Suprapubic skin (tissue), 4 donors: ENCODE data around the gene POU5F1. TPM values are rescaled to one million over a fixed set of nuclear protein-coding genes. Genes with fewer than 3 reads are reported as not detected.
"Not testable (repeated sequence)": the region's sequence is repeated elsewhere in the genome, so short reads cannot be mapped to it uniquely, and the experiment has no call there.

Experiments used
- DNase-seq, 2 donors: peaks; one replicate each; pipeline ENCODE4 v3.0.0-alpha.2; 2019; ENCODE audit warnings: low spot score in 2 of 2
- H3K27ac ChIP-seq: fragments of 200-600 bp; sonication (generic); one replicate; pipeline ENCODE4 v1.5.1; 2019
- H3K27me3 ChIP-seq: fragments of 200-600 bp; sonication (generic); one replicate; pipeline ENCODE4 v1.5.1; 2019
- H3K36me3 ChIP-seq: fragments of 200-600 bp; sonication (generic); one replicate; pipeline ENCODE4 v1.5.1; 2019
- H3K4me1 ChIP-seq: fragments of 200-600 bp; sonication (generic); one replicate; pipeline ENCODE4 v1.5.1; 2019
- H3K4me3 ChIP-seq: fragments of 200-600 bp; sonication (generic); one replicate; pipeline ENCODE4 v1.5.1; 2019; ENCODE audit warnings: mild to moderate bottlenecking
- H3K9me3 ChIP-seq: fragments of 200-600 bp; sonication (generic); one replicate; pipeline ENCODE4 v1.5.1; 2019
- EP300 ChIP-seq: sonication (generic); formaldehyde crosslinking; IDR thresholded peaks from one replicate; pipeline ENCODE4 v1.6.1; 2017; ENCODE audit warnings: antibody characterized with exemption
- POLR2A ChIP-seq, 2 donors: fragments of 450-650 bp; IDR thresholded peaks; one replicate each; pipeline ENCODE4 v1.6.1; 2017; ENCODE audit warnings: antibody characterized with exemption in 2 of 2, mild to moderate bottlenecking in 2 of 2, moderate library complexity in 2 of 2
- POLR2AphosphoS5 ChIP-seq, 3 donors: sonication (generic); formaldehyde crosslinking; IDR thresholded peaks; one replicate each; pipeline ENCODE4 v1.6.1; 2017; ENCODE audit warnings: antibody characterized with exemption in 3 of 3
- WGBS: methylation state at CpG from one replicate; pipeline ENCODE4 v1.1.5; 2018; 5-methylcytosine and 5-hydroxymethylcytosine counted together
- total RNA-seq, 4 donors: library from RNA; depleted of rRNA; stranded (reverse); fragments of >200 nt; gene quantifications; one replicate each; pipeline ENCODE4 v1.1.0, GENCODE V29; 2016
- TF ChIP-seq, protein P1 (sequence below), 2 donors: fragments of 200-600 bp in 1 of 2; fragments of 450-650 bp in 1 of 2; sonication (generic) in 1 of 2; IDR thresholded peaks; one replicate each; pipeline ENCODE4 v1.5.1; 2016 to 2019; ENCODE audit warnings: antibody characterized with exemption in 2 of 2, mild to moderate bottlenecking in 1 of 2, moderate library complexity in 1 of 2

The POU5F1 gene
- total RNA-seq, 4 donors from 2014 or later, result 0.85 to 13.0 (median 7.7) TPM

DNA sequence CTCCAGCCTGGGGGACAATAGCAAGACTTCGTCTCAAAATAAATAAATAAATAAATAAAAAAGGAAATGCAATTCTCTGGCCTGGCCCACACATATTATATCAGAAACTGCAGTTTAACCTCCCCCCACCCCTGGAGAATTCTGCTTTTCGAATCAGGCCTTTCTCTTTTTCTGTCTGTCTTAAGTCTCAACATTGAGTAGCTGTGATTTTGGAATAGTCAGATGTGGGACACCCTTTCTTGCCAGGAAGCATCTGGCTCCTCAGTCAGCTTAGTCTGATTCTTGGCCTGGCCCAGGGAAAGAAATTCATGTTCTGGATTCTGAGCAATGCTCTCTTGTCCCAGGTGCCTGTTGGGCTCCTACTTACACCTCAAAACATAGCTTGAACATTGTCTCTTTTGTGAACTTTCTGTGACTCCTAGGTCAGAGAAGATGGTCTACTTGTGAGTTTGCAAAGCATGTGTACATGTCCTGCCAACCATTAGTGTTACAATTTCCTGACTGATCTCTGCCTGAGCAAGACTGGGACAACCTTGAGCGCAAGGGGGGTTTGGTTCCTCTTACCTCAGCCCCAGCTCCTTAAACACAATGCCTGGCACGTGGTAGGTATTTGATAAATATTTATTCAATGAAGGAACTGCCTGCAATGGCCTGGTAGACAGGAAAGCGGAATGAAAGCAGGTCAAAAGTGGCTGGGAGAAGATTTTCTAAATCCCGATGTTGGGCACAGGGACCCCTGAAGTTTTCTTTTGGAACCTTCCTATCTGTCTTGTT lies 23.8 kb upstream of the POU5F1 start:
- TF ChIP-seq, protein P1, sequence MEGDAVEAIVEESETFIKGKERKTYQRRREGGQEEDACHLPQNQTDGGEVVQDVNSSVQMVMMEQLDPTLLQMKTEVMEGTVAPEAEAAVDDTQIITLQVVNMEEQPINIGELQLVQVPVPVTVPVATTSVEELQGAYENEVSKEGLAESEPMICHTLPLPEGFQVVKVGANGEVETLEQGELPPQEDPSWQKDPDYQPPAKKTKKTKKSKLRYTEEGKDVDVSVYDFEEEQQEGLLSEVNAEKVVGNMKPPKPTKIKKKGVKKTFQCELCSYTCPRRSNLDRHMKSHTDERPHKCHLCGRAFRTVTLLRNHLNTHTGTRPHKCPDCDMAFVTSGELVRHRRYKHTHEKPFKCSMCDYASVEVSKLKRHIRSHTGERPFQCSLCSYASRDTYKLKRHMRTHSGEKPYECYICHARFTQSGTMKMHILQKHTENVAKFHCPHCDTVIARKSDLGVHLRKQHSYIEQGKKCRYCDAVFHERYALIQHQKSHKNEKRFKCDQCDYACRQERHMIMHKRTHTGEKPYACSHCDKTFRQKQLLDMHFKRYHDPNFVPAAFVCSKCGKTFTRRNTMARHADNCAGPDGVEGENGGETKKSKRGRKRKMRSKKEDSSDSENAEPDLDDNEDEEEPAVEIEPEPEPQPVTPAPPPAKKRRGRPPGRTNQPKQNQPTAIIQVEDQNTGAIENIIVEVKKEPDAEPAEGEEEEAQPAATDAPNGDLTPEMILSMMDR (IDR thresholded peaks at IDR 0.05), result no peak
- no peak for DNase-seq
- no peaks in the 10 kb centered on the region for H3K9me3 ChIP-seq
- peaks cover 11% of the 10 kb centered on the region for H3K4me1 ChIP-seq
- H3K27me3 ChIP-seq, result no peaks in the 10 kb centered on the region
- H3K36me3 ChIP-seq, result no peaks in the 10 kb centered on the region
- 79% methylated on average over 6 of the region's 6 CpGs for WGBS
- H3K27ac ChIP-seq, result no peak overlapping the region
- H3K4me3 ChIP-seq, result no peak overlapping the region

DNA sequence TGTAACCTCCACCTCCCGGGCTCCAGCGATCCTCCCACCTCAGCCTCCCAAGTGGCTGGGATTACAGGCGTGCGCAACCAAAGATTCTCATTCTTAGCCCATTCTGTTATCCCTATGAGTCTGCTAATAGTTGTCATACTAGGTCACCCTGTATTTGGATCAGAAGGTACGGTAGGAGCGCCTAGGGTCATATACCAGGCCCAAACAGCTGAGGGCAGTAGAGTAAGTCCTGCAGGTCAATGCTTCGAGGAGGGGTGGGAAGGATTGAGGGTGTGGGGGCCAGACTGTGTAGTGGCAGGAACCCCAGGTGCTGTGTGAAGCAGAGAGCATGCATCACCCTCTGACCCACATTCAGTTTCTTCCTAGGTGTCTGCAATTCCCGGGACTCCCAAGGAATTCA lies 22.7 kb upstream of the POU5F1 start:
- Histone ChIP-seq H3K27ac (no peak overlapping the region), H3K4me3 (no peak overlapping the region)
- 67% methylated on average over 8 of the region's 8 CpGs for WGBS

DNA sequence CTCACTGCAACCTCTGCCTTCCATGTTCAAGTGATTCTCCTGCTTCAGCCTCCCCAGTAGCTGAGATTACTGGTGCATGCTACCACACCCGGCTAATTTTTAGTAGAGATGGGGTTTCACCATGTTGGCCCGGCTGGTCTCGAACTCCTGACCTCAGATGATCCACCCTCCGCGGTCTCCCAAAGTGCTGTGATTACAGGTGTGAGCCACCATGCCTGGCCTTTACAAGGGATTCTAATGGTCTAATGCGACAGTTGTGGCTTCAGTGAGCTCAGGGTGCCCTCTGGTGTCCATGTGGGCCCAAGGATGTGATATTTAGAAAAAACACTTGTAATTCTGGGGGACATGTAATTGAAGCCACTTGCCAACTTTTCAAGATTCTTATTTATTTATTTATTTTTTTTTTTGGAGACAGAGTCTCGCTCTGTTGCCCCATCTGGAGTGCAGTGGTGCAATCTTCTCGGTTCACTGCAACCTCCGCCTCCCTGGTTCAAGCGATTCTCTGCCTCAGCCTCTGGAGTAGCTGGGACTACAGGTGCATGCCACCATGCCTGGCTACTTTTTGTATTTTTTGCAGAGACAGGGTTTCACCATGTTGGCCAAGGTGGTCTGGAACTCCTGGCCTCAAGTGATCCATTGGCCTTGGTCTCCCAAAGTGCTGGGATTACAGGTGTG lies 22.1 kb upstream of the POU5F1 start:
- H3K27ac ChIP-seq, H3K9me3 ChIP-seq, H3K36me3 ChIP-seq, H3K4me1 ChIP-seq, H3K27me3 ChIP-seq, DNase-seq, H3K4me3 ChIP-seq: not testable (repeated sequence)
- TF ChIP-seq, protein P1 (IDR thresholded peaks at IDR 0.05), result peak; percentile 40 to 56
- 64% methylated on average over 10 of the region's 10 CpGs for WGBS

More for the DNA sequence above, 22.7 kb upstream of the POU5F1 start:
- no peak for TF ChIP-seq POLR2A (IDR thresholded peaks at IDR 0.05)
- no peak for TF ChIP-seq EP300
- TF ChIP-seq, protein P1 (IDR thresholded peaks at IDR 0.05), result no peak
- no peak for TF ChIP-seq POLR2AphosphoS5 (IDR thresholded peaks at IDR 0.05)
- Histone ChIP-seq H3K27me3 (no peaks in the 10 kb centered on the region), H3K36me3 (no peaks in the 10 kb centered on the region), H3K4me1 (peaks cover 4% of the 10 kb centered on the region), H3K9me3 (no peaks in the 10 kb centered on the region)
- DNase-seq, result no peak

DNA sequence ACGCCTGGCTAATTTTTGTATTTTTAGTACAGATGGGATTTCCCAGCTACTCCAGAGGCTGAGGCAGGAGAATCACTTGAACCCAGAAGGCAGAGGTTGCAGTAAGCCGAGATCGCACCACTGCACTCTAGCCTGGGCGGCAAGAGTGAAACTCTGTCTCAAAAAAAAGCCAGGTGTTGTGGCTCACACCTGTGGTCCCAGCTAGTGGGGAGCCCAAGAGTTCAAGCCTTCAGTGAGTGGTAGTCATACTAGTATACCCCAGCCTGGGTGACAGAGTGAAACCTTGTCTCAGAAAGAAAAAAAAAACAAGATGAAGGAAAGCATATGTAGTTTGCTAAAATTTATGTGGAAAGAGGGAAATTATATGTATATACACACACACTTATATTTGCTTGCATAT lies 20.0 kb upstream of the POU5F1 start:
- Histone ChIP-seq H3K9me3 (no peaks in the 10 kb centered on the region), H3K36me3 (no peaks in the 10 kb centered on the region), H3K27ac (no peak overlapping the region), H3K4me1 (peaks cover 5% of the 10 kb centered on the region), H3K27me3 (no peaks in the 10 kb centered on the region), H3K4me3 (no peak overlapping the region)
- no peak for DNase-seq
- TF ChIP-seq EP300, result no peak
- TF ChIP-seq POLR2AphosphoS5 (IDR thresholded peaks at IDR 0.05), result no peak
- TF ChIP-seq POLR2A (IDR thresholded peaks at IDR 0.05), result no peak
- WGBS, result 68% methylated on average over 4 of the region's 4 CpGs

DNA sequence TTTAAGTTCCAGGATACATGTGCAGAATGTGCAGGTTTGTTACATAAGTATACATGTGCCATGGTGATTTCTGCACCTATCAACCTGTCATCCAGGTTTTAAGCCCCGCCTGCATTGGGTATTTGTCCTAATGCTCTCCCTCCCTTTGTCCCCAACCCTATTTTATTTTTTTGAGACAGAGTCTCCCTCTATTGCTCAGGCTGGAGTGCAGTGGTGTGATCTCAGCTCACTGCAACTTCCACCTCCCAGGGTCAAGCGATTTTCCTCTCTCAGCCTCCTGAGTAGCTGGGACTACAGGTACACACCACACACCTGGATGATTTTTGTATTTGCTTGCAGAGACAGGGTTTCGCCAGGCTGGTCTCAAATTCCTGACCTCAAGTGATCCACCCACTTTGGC lies 18.7 kb upstream of the POU5F1 start:
- not testable (repeated sequence) for H3K36me3 ChIP-seq, H3K9me3 ChIP-seq, H3K4me3 ChIP-seq, H3K27ac ChIP-seq, H3K27me3 ChIP-seq, DNase-seq
- H3K4me1 ChIP-seq, result peaks cover 12% of the 10 kb centered on the region
- 94% methylated on average over 3 of the region's 3 CpGs for WGBS

DNA sequence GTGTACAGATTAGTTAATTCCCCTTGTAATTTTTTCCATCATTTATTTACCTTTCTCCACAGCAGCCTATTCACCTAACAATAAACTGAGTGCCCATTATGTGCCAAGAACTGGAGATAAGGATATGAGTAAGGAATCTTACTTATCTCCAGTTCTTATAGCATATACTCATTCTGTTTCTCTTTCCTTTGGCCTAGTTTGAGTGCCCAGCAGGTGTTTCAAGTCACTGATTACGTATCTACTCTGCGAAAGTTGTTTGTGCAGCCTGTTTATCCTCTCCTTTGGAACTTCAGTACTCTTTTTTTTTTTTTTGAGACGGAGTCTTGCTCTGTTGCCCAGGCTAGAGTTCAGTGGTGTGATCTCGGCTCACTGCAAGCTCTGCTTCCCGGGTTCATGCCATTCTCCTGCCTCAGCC lies 17.3 kb upstream of the POU5F1 start:
- no peaks in the 10 kb centered on the region for H3K9me3 ChIP-seq
- no peak overlapping the region for H3K27ac ChIP-seq
- 62% methylated on average over 5 of the region's 5 CpGs for WGBS
- no peaks in the 10 kb centered on the region for H3K27me3 ChIP-seq
- DNase-seq, result no peak
- H3K4me1 ChIP-seq, result peaks cover 12% of the 10 kb centered on the region
- TF ChIP-seq, protein P1 (IDR thresholded peaks at IDR 0.05), result no peak
- no peak for TF ChIP-seq EP300
- TF ChIP-seq POLR2AphosphoS5 (IDR thresholded peaks at IDR 0.05), result no peak
- no peak for TF ChIP-seq POLR2A (IDR thresholded peaks at IDR 0.05)
- no peak overlapping the region for H3K4me3 ChIP-seq
- no peaks in the 10 kb centered on the region for H3K36me3 ChIP-seq
